HG02938 (cell line): ENCODE measurements around the gene USP22.
"Not testable (repeated sequence)": the region's sequence is repeated elsewhere in the genome, so short reads cannot be mapped to it uniquely, and the experiment has no call there.

Experiments
- ATAC-seq: cut with Tn5 transposase; IDR thresholded peaks from one replicate; pipeline ENCODE4 v1.9.1; 2021; ENCODE audit warnings: mild to moderate bottlenecking, moderate library complexity; ENCODE audit not compliant: unreplicated experiment

The USP22 gene

GRCh38 chr17:20989991-20990855 is 52.6 kb downstream of the USP22 start:
- ATAC-seq, result no peak

GRCh38 chr17:20989481-20989880 is 53.3 kb downstream of the USP22 start:
- ATAC-seq, result no peak

- no peak for ATAC-seq
Observed at GRCh38 chr17:20988896-20989295, 53.9 kb downstream of the USP22 start.

- ATAC-seq, result no peak
Observed at GRCh38 chr17:20988001-20988636, 54.7 kb downstream of the USP22 start.

GRCh38 chr17:20987511-20987910 is 55.3 kb downstream of the USP22 start:
- ATAC-seq, result no peak

GRCh38 chr17:20986767-20987510 is 55.9 kb downstream of the USP22 start:
- no peak for ATAC-seq

GRCh38 chr17:20983359-20983637 is 59.5 kb downstream of the USP22 start:
- ATAC-seq, result no peak

GRCh38 chr17:20982589-20983358 is 60.0 kb downstream of the USP22 start:
- no peak for ATAC-seq

- no peak for ATAC-seq
Observed at GRCh38 chr17:20981046-20981920, 61.5 kb downstream of the USP22 start.

- ATAC-seq, result no peak
Observed at GRCh38 chr17:20979792-20980083, 63.1 kb downstream of the USP22 start.

- not testable (repeated sequence) for ATAC-seq
Observed at GRCh38 chr17:20979007-20979791, 63.6 kb downstream of the USP22 start.

- not testable (repeated sequence) for ATAC-seq
Observed at GRCh38 chr17:20977609-20978253, 65.1 kb downstream of the USP22 start.

GRCh38 chr17:20975566-20975965 is 67.2 kb downstream of the USP22 start:
- ATAC-seq, result no peak

- ATAC-seq, result no peak
Observed at GRCh38 chr17:20970329-20970728, 72.5 kb downstream of the USP22 start.

GRCh38 chr17:20968913-20969616 is 73.7 kb downstream of the USP22 start:
- no peak for ATAC-seq

GRCh38 chr17:20967776-20968175 is 75.0 kb downstream of the USP22 start:
- ATAC-seq, result no peak

GRCh38 chr17:20966870-20967269 is 75.9 kb downstream of the USP22 start:
- no peak for ATAC-seq

- no peak for ATAC-seq
Observed at GRCh38 chr17:20965492-20965891, 77.3 kb downstream of the USP22 start.
